ENCODE results near the gene TGFA. TPM values are rescaled to one million over a fixed set of nuclear protein-coding genes. Genes with fewer than 3 reads are reported as not detected.

Gene TGFA
- total RNA-seq, 2 donors from 2014 or later: 1.1 to 1.9 TPM

DNA sequence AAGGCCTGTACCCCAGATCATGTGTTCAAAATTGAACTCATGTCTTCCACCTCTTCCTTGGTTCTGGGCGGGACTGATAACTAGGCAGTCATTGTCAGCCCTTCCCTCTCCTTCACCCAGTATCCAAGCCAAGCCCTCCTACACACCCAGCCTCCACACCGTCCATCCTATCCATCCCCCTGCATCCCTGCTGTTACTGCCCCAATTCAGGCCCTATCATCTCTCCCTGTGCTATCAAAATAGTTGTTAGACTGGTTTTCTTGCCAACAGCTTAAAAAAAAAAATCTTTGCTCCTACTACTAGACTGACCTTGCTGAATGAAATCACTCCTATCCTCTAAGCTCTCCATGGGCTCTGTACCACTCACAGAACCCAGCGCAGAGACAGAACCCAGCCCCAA is 32.8 kb downstream of the TGFA start:
- no peak for DNase-seq (ENCODE audit: low spot score)
- TF ChIP-seq, protein P1, sequence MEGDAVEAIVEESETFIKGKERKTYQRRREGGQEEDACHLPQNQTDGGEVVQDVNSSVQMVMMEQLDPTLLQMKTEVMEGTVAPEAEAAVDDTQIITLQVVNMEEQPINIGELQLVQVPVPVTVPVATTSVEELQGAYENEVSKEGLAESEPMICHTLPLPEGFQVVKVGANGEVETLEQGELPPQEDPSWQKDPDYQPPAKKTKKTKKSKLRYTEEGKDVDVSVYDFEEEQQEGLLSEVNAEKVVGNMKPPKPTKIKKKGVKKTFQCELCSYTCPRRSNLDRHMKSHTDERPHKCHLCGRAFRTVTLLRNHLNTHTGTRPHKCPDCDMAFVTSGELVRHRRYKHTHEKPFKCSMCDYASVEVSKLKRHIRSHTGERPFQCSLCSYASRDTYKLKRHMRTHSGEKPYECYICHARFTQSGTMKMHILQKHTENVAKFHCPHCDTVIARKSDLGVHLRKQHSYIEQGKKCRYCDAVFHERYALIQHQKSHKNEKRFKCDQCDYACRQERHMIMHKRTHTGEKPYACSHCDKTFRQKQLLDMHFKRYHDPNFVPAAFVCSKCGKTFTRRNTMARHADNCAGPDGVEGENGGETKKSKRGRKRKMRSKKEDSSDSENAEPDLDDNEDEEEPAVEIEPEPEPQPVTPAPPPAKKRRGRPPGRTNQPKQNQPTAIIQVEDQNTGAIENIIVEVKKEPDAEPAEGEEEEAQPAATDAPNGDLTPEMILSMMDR (IDR thresholded peaks at IDR 0.05): no peak
- H3K27me3 ChIP-seq (replicated peaks; ENCODE audit: insufficient read depth): no peaks in the 10 kb centered on the region
- H3K27ac ChIP-seq: no peak overlapping the region
- H3K36me3 ChIP-seq: no peaks in the 10 kb centered on the region
- no peak for ATAC-seq (ENCODE audit: insufficient number of reproducible peaks, low FRiP score, low read depth)
- H3K4me1 ChIP-seq (ENCODE audit: control insufficient read depth in 1 of 2, low read depth in 2 of 2): peaks cover 0 to 12% of the 10 kb centered on the region in 2 donors
- no peaks in the 10 kb centered on the region for H3K9me3 ChIP-seq
- H3K4me3 ChIP-seq: no peak overlapping the region

DNA sequence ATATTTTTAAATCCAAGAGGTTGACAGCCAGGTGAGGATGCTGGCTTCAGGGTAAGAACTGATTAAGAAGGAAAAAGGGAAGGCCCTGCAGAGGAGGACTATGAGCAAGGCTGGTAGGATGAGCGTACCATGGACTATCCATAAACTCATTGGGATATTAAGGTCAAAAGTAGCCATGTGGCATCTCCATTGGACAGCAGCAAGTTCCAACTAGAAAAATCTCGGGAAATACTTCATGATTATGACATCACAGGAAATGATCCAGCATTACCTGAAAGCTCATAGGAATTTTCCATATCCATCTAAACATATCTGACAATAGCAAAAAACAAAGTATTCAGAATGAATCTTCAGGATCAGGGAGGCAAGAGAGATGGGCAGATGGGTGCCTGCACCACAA is 34.2 kb downstream of the TGFA start:
- Histone ChIP-seq H3K9me3 (no peaks in the 10 kb centered on the region), H3K4me1 (ENCODE audit: control insufficient read depth in 1 of 2, low read depth in 2 of 2) (peaks cover 0 to 5% of the 10 kb centered on the region in 2 donors), H3K36me3 (no peaks in the 10 kb centered on the region), H3K27me3 (replicated peaks; ENCODE audit: insufficient read depth) (no peaks in the 10 kb centered on the region), H3K27ac (no peak overlapping the region), H3K4me3 (no peak overlapping the region)
- DNase-seq (ENCODE audit: low spot score): no peak
- TF ChIP-seq, protein P1 (IDR thresholded peaks at IDR 0.05): no peak
- no peak for ATAC-seq (ENCODE audit: insufficient number of reproducible peaks, low FRiP score, low read depth)

DNA sequence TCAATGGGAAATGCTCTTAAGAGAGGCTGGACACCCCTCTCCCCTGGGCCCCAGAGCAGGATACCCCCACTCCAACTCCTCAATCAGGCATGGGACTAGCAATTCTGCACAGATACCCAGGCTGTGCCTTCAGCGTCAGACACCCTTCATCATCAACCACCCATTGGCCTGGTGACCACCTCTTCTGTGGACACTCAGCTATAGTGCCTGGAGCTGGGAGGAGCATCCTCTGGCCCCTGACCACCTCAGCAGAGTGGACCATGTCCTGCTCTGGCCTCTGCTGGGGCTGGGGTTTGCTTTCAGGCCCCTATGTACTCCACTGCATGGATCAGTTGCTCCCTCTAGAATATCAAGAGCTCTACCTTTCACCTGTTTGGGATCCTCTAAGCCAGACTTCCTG is 35.1 kb downstream of the TGFA start:
- no peak for ATAC-seq (ENCODE audit: insufficient number of reproducible peaks, low FRiP score, low read depth)

DNA sequence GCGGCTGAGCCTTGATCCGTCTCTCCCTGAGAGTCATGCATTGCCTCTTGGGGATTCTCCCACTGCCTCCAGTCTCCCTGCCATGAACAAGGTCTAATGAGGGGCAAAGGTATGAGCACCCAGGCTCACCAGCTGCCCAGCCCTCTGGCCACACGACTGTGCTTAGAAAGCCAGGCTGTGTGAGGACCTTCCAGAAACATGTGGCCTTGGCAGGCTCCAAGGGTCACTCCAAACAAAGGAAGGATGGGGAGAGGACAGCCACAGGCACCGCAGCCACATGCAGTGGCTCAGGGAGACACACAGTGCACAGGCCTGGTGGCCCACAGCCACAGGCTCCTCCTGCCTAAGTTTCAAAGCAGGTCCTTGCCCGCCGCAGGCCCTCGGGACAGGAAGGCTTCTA is 35.8 kb downstream of the TGFA start:
- ATAC-seq (ENCODE audit: insufficient number of reproducible peaks, low FRiP score, low read depth) (no peak), DNase-seq (ENCODE audit: low spot score) (no peak)
- TF ChIP-seq, protein P1 (IDR thresholded peaks at IDR 0.05): no peak
- H3K9me3 ChIP-seq: no peaks in the 10 kb centered on the region
- H3K4me1 ChIP-seq (ENCODE audit: control insufficient read depth in 1 of 2, low read depth in 2 of 2): no peaks in the 10 kb centered on the region
- H3K4me3 ChIP-seq: no peak overlapping the region
- no peaks in the 10 kb centered on the region for H3K36me3 ChIP-seq
- H3K27me3 ChIP-seq (replicated peaks; ENCODE audit: insufficient read depth): no peaks in the 10 kb centered on the region
- no peak overlapping the region for H3K27ac ChIP-seq

More for the DNA sequence above, 35.1 kb downstream of the TGFA start:
- H3K27ac ChIP-seq: no peak overlapping the region
- no peak for DNase-seq (ENCODE audit: low spot score)
- H3K4me1 ChIP-seq (ENCODE audit: control insufficient read depth in 1 of 2, low read depth in 2 of 2): no peaks in the 10 kb centered on the region
- TF ChIP-seq, protein P1 (IDR thresholded peaks at IDR 0.05): no peak
- no peaks in the 10 kb centered on the region for H3K36me3 ChIP-seq
- no peaks in the 10 kb centered on the region for H3K27me3 ChIP-seq (replicated peaks; ENCODE audit: insufficient read depth)
- H3K9me3 ChIP-seq: no peaks in the 10 kb centered on the region
- no peak overlapping the region for H3K4me3 ChIP-seq

DNA sequence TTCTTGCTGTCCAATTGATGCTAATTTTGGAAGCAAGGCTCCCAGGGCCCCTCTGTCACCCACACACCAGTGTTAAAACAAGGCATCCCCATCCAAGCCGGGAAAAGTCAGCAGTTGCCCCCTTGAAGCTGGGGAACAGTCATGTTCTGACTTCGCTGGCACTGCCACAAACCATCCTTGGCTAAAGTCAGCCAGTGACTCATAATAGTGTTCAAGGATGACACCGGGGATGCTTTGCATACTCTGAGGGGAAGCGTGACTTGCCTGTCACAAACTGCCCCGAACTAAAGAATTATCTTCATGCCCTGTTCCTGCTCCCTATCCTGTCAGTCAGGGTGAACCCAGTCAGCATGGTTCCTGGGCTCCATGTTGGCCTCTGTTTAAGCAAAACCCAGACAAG is 37.0 kb downstream of the TGFA start:
- ATAC-seq (ENCODE audit: insufficient number of reproducible peaks, low FRiP score, low read depth) (no peak), DNase-seq (ENCODE audit: low spot score) (no peak)
- no peaks in the 10 kb centered on the region for H3K4me1 ChIP-seq (ENCODE audit: control insufficient read depth in 1 of 2, low read depth in 2 of 2)
- TF ChIP-seq, protein P1 (IDR thresholded peaks at IDR 0.05): no peak
- no peaks in the 10 kb centered on the region for H3K27me3 ChIP-seq (replicated peaks; ENCODE audit: insufficient read depth)
- H3K9me3 ChIP-seq: no peaks in the 10 kb centered on the region
- no peak overlapping the region for H3K27ac ChIP-seq
- no peak overlapping the region for H3K4me3 ChIP-seq
- no peaks in the 10 kb centered on the region for H3K36me3 ChIP-seq

Measured in thoracic aorta (tissue), 2 donors.